SK-N-SH (cell line): ENCODE data around the gene IQGAP1. TPM values are rescaled to one million over a fixed set of nuclear protein-coding genes. Genes with fewer than 3 reads are reported as not detected.
A peak's percentile ranks its signal among the peaks of the same experiment; 100 is the strongest.

Experiments used
- CTCF ChIA-PET: fragments of 300-600, 350-600 bp; formaldehyde crosslinking; extraction: SDS; loops from one replicate; lab custom pipeline; 2021; lab: Yijun Ruan, JAX
- POLR2A ChIA-PET: fragments of 350-600 bp; sonication (Branson Sonifier 250); formaldehyde crosslinking; extraction: SDS; loops from one replicate; lab custom pipeline; 2020; ENCODE audit warnings: antibody characterized with exemption, inconsistent platforms; lab: Yijun Ruan, JAX
- DNase-seq: peaks from one replicate; pipeline ENCODE4 v3.0.0; 2012
- H2AFZ ChIP-seq: fragments of 200-600 bp; sonication (generic); 2 replicates; pipeline ENCODE4 v1.8.1; 2016; ENCODE audit warnings: antibody characterized with exemption, mild to moderate bottlenecking, low read depth
- H3F3A ChIP-seq: fragments of 200-600 bp; sonication (generic); replicated peaks from 2 replicates; pipeline ENCODE3; 2016; ENCODE audit warnings: antibody characterized with exemption, mild to moderate bottlenecking; ENCODE audit not compliant: insufficient read depth
- H3K27ac ChIP-seq, 2 experiments: fragments of 200-500 bp in 1 of 2; fragments of 200-600 bp in 1 of 2; sonication (Bioruptor generic) in 1 of 2; sonication (generic), shearing (Covaris generic) in 1 of 2; 2 replicates each; pipeline versions ENCODE4 v1.5.1 to v1.6.1; 2014 to 2016; ENCODE audit warnings: low read depth in 2 of 2, inconsistent platforms in 1 of 2, low read length in 1 of 2, mild to moderate bottlenecking in 1 of 2, mixed read lengths in 1 of 2
- H3K27me3 ChIP-seq: fragments of 200-600 bp; sonication (generic), shearing (Covaris generic); 2 replicates; pipeline ENCODE4 v1.6.1; 2016; ENCODE audit warnings: mixed run types; ENCODE audit not compliant: insufficient read depth
- H3K36me3 ChIP-seq, 2 experiments: fragments of 200-500 bp in 1 of 2; fragments of 200-600 bp in 1 of 2; sonication (Bioruptor generic) in 1 of 2; sonication (generic) in 1 of 2; replicated peaks in 1 of 2; 2 replicates each; pipeline versions ENCODE3 to v1.5.1; 2014 to 2016; ENCODE audit warnings: low read length in 1 of 2, mild to moderate bottlenecking in 1 of 2; ENCODE audit not compliant: insufficient read depth in 2 of 2, control insufficient read depth in 1 of 2
- H3K4me1 ChIP-seq, 2 experiments: fragments of 200-500 bp in 1 of 2; fragments of 200-600 bp in 1 of 2; sonication (Bioruptor generic) in 1 of 2; sonication (generic), shearing (Covaris generic) in 1 of 2; 2 replicates each; pipeline versions ENCODE4 v1.5.1 to v1.6.1; 2014 to 2016; ENCODE audit warnings: low read depth in 1 of 2, low read length in 1 of 2, mixed run types in 1 of 2; ENCODE audit not compliant: insufficient read depth in 2 of 2, control insufficient read depth in 1 of 2
- H3K4me2 ChIP-seq: fragments of 200-600 bp; sonication (generic), shearing (Covaris generic); 2 replicates; pipeline ENCODE4 v1.6.1; 2017; ENCODE audit warnings: mixed run types
- H3K4me3 ChIP-seq, 2 experiments: fragments of 200-500 bp in 1 of 2; fragments of 200-600 bp in 1 of 2; sonication (Bioruptor generic) in 1 of 2; sonication (generic), shearing (Covaris generic) in 1 of 2; 2 replicates each; pipeline versions ENCODE4 v1.5.1 to v1.8.1; 2014 to 2016; ENCODE audit warnings: low read depth in 2 of 2, inconsistent platforms in 1 of 2, low read length in 1 of 2, mild to moderate bottlenecking in 1 of 2, mixed read lengths in 1 of 2, moderate library complexity in 1 of 2
- H3K79me2 ChIP-seq: fragments of 200-600 bp; sonication (generic); 2 replicates; pipeline ENCODE4 v1.8.1; 2017; ENCODE audit warnings: mild to moderate bottlenecking; ENCODE audit not compliant: insufficient read depth
- H3K9ac ChIP-seq: fragments of 200-600 bp; sonication (generic); 2 replicates; pipeline ENCODE4 v1.6.1; 2017; ENCODE audit warnings: mixed run types
- H3K9me2 ChIP-seq: fragments of 200-600 bp; sonication (generic); 2 replicates; pipeline ENCODE4 v1.6.1; 2017; ENCODE audit warnings: mixed run types
- H3K9me3 ChIP-seq: fragments of 200-600 bp; sonication (generic); 2 replicates; pipeline ENCODE4 v1.6.1; 2017; ENCODE audit warnings: mixed run types, mild to moderate bottlenecking, moderate library complexity
- H4K20me1 ChIP-seq: fragments of 200-600 bp; sonication (generic); 2 replicates; pipeline ENCODE4 v1.6.1; 2017; ENCODE audit warnings: mild to moderate bottlenecking, mixed run types; ENCODE audit not compliant: insufficient read depth
- FOSL2 ChIP-seq: IDR thresholded peaks from 2 replicates; pipeline ENCODE4 v1.4.0; 2012; ENCODE audit warnings: low read depth, mild to moderate bottlenecking, moderate library complexity, borderline replicate concordance
- GATA2 ChIP-seq: sonication (generic); formaldehyde crosslinking; IDR thresholded peaks from 2 replicates; pipeline ENCODE4 v1.5.0; 2020; ENCODE audit warnings: mild to moderate bottlenecking, missing genetic modification reagents
- JUND ChIP-seq: IDR thresholded peaks from 2 replicates; pipeline ENCODE4 v1.4.0; 2012
- MEF2A ChIP-seq: IDR thresholded peaks from 2 replicates; pipeline ENCODE4 v1.4.0; 2012; ENCODE audit warnings: low read depth, borderline replicate concordance
- RAD21 ChIP-seq: IDR thresholded peaks from 2 replicates; pipeline ENCODE4 v1.6.1; 2012; ENCODE audit warnings: mild to moderate bottlenecking, low read length
- RCOR1 ChIP-seq: fragments of 150-350 bp; IDR thresholded peaks from 2 replicates; pipeline ENCODE4 v1.6.1; 2017; ENCODE audit warnings: antibody characterized with exemption, low read length
- RFX5 ChIP-seq: IDR thresholded peaks from 2 replicates; pipeline ENCODE4 v1.6.1; 2012; ENCODE audit warnings: mild to moderate bottlenecking, improper control_type of control experiment, low read length
- TAF1 ChIP-seq: IDR thresholded peaks from 2 replicates; pipeline ENCODE4 v1.6.1; 2012; ENCODE audit warnings: low read depth, mild to moderate bottlenecking, low read length, moderate library complexity, borderline replicate concordance
- YY1 ChIP-seq: IDR thresholded peaks from 2 replicates; pipeline ENCODE4 v1.4.0; 2012; ENCODE audit warnings: low read depth, mild to moderate bottlenecking
- WGBS: methylation state at CpG from one replicate; pipeline ENCODE4 v1.1.6; 2017; ENCODE audit warnings: low lambda C conversion rate; 5-methylcytosine and 5-hydroxymethylcytosine counted together
- polyA plus RNA-seq, 3 experiments: library from polyadenylated mRNA; depleted of rRNA; stranded (reverse); fragments of >200 nt; gene quantifications; 2 replicates each; pipeline ENCODE4 v1.2.3, GENCODE V29; 2012
- TF ChIP-seq, protein P1 (sequence below): IDR thresholded peaks from 2 replicates; pipeline ENCODE4 v1.4.0; 2012; ENCODE audit warnings: low read depth
- TF ChIP-seq, protein P2 (sequence below): IDR thresholded peaks from 2 replicates; pipeline ENCODE4 v1.4.0; 2012; ENCODE audit warnings: low read depth, borderline replicate concordance
- TF ChIP-seq, protein P3 (sequence below): fragments of 150-350 bp; IDR thresholded peaks from 2 replicates; pipeline ENCODE4 v1.6.1; 2016; ENCODE audit warnings: mild to moderate bottlenecking, low read depth, low read length
- TF ChIP-seq, protein P4 (sequence below): fragments of 150-350 bp; IDR thresholded peaks from 2 replicates; pipeline ENCODE4 v1.6.1; 2017; ENCODE audit warnings: antibody characterized with exemption, low read length, low read depth, borderline replicate concordance

The IQGAP1 gene
- polyA plus RNA-seq, 1 of the 3 experiments (the other 2 are of a cell fraction) = 56.5 TPM

DNA sequence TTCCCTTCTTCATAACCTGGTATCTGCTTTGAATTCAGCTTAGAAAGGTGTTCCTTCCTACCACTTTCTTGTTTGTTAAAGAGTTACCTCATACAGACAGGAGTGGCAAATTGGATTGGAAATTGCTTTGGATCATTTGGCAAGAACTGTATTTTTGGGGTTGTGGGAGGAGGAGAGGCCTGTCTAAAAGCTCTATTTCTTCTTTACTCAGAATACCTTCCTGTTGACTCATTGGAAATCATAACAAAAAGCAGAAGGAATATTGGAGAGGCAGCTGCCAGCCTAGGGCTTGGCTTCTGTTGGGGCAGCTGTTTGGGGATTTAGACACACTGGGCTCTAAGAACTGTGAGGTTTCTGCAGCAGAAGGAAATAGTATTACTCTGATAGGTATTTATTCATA lies 14.2 kb downstream of the IQGAP1 start (continued):
- TF ChIP-seq FOSL2 (peak; percentile 75), RFX5 (no peak), GATA2 (CRISPR knock-in tag) (no peak), RAD21 (no peak), YY1 (no peak)
- TF ChIP-seq, protein P1, sequence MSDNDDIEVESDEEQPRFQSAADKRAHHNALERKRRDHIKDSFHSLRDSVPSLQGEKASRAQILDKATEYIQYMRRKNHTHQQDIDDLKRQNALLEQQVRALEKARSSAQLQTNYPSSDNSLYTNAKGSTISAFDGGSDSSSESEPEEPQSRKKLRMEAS = peak; percentile 51; the same call in 1 of the 2 replicates
- TF ChIP-seq, protein P2, sequence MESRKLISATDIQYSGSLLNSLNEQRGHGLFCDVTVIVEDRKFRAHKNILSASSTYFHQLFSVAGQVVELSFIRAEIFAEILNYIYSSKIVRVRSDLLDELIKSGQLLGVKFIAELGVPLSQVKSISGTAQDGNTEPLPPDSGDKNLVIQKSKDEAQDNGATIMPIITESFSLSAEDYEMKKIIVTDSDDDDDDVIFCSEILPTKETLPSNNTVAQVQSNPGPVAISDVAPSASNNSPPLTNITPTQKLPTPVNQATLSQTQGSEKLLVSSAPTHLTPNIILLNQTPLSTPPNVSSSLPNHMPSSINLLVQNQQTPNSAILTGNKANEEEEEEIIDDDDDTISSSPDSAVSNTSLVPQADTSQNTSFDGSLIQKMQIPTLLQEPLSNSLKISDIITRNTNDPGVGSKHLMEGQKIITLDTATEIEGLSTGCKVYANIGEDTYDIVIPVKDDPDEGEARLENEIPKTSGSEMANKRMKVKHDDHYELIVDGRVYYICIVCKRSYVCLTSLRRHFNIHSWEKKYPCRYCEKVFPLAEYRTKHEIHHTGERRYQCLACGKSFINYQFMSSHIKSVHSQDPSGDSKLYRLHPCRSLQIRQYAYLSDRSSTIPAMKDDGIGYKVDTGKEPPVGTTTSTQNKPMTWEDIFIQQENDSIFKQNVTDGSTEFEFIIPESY = 0 out of 2 replicates have a peak, but pooled peaks have one; percentile 40

DNA sequence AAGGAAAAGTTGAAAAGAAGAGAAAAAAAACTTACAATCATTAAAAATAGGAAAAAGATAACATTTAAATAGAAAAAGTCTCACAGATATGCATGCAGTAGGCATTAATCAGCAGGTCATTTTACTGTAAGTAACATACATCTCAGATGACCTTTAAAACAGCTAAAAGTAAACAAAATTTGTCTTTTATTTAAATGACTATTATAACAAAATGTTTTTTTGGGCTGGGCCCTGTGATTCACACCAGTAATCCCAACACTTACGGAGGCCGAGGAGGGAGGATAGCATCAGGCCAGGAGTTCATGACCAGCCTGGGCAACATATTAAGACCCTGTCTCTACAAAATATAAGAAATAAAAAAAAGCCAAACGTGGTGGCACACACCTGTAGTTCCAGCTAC lies 14.7 kb downstream of the IQGAP1 start:
- H4K20me1 ChIP-seq = peaks cover 63% of the 10 kb centered on the region
- no peak overlapping the region for H3K4me3 ChIP-seq

More for the DNA sequence above, 14.7 kb downstream of the IQGAP1 start:
- H3K4me1 ChIP-seq = peaks cover 12 to 58% of the 10 kb centered on the region in 2 experiments
- peaks cover 0 to 10% of the 10 kb centered on the region in 2 experiments for H3K36me3 ChIP-seq
- H3K9ac ChIP-seq = peak overlapping the region; percentile 19; the same call in 1 of the 2 replicates
- H3K9me3 ChIP-seq = no peaks in the 10 kb centered on the region
- H3K9me2 ChIP-seq = no peaks in the 10 kb centered on the region
- ChIA-PET CTCF (interaction anchor here (1.8 to 2.4 kb wide), 2 partner anchors 9 to 83 kb away, joined by 3 to 7 read pairs; no protein-coding TSS in a partner anchor), POLR2A (no interaction called here)
- no peaks in the 10 kb centered on the region for H3K27me3 ChIP-seq
- peaks cover 58% of the 10 kb centered on the region for H3F3A ChIP-seq
- TF ChIP-seq MEF2A = no peak
- TF ChIP-seq, protein P1 = no peak
- no peak for TF ChIP-seq RFX5
- TF ChIP-seq, protein P3, sequence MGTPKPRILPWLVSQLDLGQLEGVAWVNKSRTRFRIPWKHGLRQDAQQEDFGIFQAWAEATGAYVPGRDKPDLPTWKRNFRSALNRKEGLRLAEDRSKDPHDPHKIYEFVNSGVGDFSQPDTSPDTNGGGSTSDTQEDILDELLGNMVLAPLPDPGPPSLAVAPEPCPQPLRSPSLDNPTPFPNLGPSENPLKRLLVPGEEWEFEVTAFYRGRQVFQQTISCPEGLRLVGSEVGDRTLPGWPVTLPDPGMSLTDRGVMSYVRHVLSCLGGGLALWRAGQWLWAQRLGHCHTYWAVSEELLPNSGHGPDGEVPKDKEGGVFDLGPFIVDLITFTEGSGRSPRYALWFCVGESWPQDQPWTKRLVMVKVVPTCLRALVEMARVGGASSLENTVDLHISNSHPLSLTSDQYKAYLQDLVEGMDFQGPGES = no peak
- TF ChIP-seq JUND = no peak
- TF ChIP-seq TAF1 = no peak
- TF ChIP-seq, protein P4, sequence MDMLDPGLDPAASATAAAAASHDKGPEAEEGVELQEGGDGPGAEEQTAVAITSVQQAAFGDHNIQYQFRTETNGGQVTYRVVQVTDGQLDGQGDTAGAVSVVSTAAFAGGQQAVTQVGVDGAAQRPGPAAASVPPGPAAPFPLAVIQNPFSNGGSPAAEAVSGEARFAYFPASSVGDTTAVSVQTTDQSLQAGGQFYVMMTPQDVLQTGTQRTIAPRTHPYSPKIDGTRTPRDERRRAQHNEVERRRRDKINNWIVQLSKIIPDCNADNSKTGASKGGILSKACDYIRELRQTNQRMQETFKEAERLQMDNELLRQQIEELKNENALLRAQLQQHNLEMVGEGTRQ = no peak
- TF ChIP-seq RCOR1 = no peak
- TF ChIP-seq GATA2 (CRISPR knock-in tag) = no peak
- peak overlapping the region; percentile 70 for H3K4me2 ChIP-seq
- no peak overlapping the region for H2AFZ ChIP-seq
- peaks cover 98% of the 10 kb centered on the region for H3K79me2 ChIP-seq
- no peak for DNase-seq
- peak overlapping the region; percentile 62 to 97; a peak in 3 of 4 replicates for H3K27ac ChIP-seq
- WGBS = 66% methylated on average over 3 of the region's 3 CpGs
